IMR-90 (cell line): ENCODE measurements around the gene ERG. TPM values are rescaled to one million over a fixed set of nuclear protein-coding genes. Genes with fewer than 3 reads are reported as not detected.

Experiments used
- ATAC-seq: fragments of 200-7000 bp; cut with Tn5 transposase; 2 replicates; pipeline ENCODE4 v1.9.1; 2020; ENCODE audit warnings: low read depth, mild to moderate bottlenecking, moderate library complexity
- BruUV-seq: library from RNA; stranded (reverse); fragments of 400-500 nt; replicated peaks from 2 replicates; lab custom pipeline; 2021; lab: Mats Ljungman, UMichigan
- CTCF ChIA-PET: fragments of 300-600 bp; formaldehyde crosslinking; extraction: SDS; loops from one replicate; lab custom pipeline; 2021; ENCODE audit warnings: antibody characterized with exemption; lab: Yijun Ruan, JAX
- POLR2A ChIA-PET: fragments of 300-600 bp; sonication (Branson Sonifier 250); formaldehyde crosslinking; loops from one replicate; lab custom pipeline; 2022; ENCODE audit warnings: antibody characterized with exemption; ENCODE audit not compliant: unreplicated experiment; lab: Charles Lee
- DNase-seq: peaks from one replicate; pipeline ENCODE4 v3.0.0; 2013
- H2AFZ ChIP-seq: replicated peaks from 2 replicates; pipeline ENCODE3; 2013; ENCODE audit warnings: low read length, mild to moderate bottlenecking; ENCODE audit not compliant: poor library complexity
- H2AK5ac ChIP-seq: 2 replicates; pipeline ENCODE4 v1.6.1; 2013; ENCODE audit warnings: low read depth, low read length, inconsistent platforms
- H2AK9ac ChIP-seq: replicated peaks from 2 replicates; pipeline ENCODE3; 2013; ENCODE audit warnings: mild to moderate bottlenecking, low read depth, low read length, moderate library complexity; ENCODE audit not compliant: poor library complexity
- H2BK120ac ChIP-seq: 2 replicates; pipeline ENCODE4 v1.6.1; 2013; ENCODE audit warnings: low read depth, low read length, inconsistent platforms
- H2BK15ac ChIP-seq: 3 replicates; pipeline ENCODE4 v1.6.1; 2013; ENCODE audit warnings: low read depth, low read length, inconsistent platforms
- H2BK20ac ChIP-seq: 2 replicates; pipeline ENCODE4 v1.6.1; 2013; ENCODE audit warnings: low read depth, mild to moderate bottlenecking, inconsistent platforms, low read length, moderate library complexity
- H2BK5ac ChIP-seq: 2 replicates; pipeline ENCODE4 v1.6.1; 2013; ENCODE audit warnings: mild to moderate bottlenecking, low read depth, low read length, inconsistent platforms; ENCODE audit not compliant: poor library complexity, severe bottlenecking
- H3K14ac ChIP-seq: replicated peaks from 2 replicates; pipeline ENCODE4 v1.6.1; 2013; ENCODE audit warnings: low read depth, low read length, inconsistent platforms
- H3K18ac ChIP-seq: 2 replicates; pipeline ENCODE4 v1.6.1; 2013; ENCODE audit warnings: low read depth, low read length, control low read depth
- H3K23ac ChIP-seq: 2 replicates; pipeline ENCODE4 v1.6.1; 2013; ENCODE audit warnings: low read depth, low read length, inconsistent platforms
- H3K27ac ChIP-seq: 2 replicates; pipeline ENCODE4 v1.5.1; 2013; ENCODE audit warnings: mild to moderate bottlenecking, control low read depth, low read length; ENCODE audit not compliant: insufficient read depth
- H3K27me3 ChIP-seq: 2 replicates; pipeline ENCODE4 v1.6.1; 2013; ENCODE audit warnings: low read length; ENCODE audit not compliant: control insufficient read depth, insufficient read depth
- H3K36me3 ChIP-seq: 2 replicates; pipeline ENCODE4 v1.6.1; 2013; ENCODE audit warnings: low read length, mixed read lengths; ENCODE audit not compliant: control insufficient read depth, insufficient read depth
- H3K4ac ChIP-seq: 2 replicates; pipeline ENCODE4 v1.6.1; 2013; ENCODE audit warnings: low read depth, low read length, inconsistent platforms
- H3K4me1 ChIP-seq: 2 replicates; pipeline ENCODE4 v1.6.1; 2013; ENCODE audit warnings: low read length, mixed read lengths; ENCODE audit not compliant: control insufficient read depth, insufficient read depth
- H3K4me2 ChIP-seq: 2 replicates; pipeline ENCODE4 v1.6.1; 2013; ENCODE audit warnings: low read depth, mild to moderate bottlenecking, control low read depth, low read length, moderate library complexity
- H3K4me3 ChIP-seq: 2 replicates; pipeline ENCODE4 v1.5.1; 2013; ENCODE audit warnings: low read depth, mild to moderate bottlenecking, control low read depth, low read length, moderate library complexity; ENCODE audit not compliant: insufficient read depth
- H3K56ac ChIP-seq: 2 replicates; pipeline ENCODE4 v1.6.1; 2013; ENCODE audit warnings: low read length, inconsistent platforms; ENCODE audit not compliant: insufficient read depth; ENCODE audit errors: extremely low read depth
- H3K79me1 ChIP-seq, 2 experiments: 2 replicates each; pipeline ENCODE4 v1.6.1; 2013; ENCODE audit warnings: low read length in 2 of 2, inconsistent platforms in 1 of 2, low read depth in 1 of 2
- H3K9ac ChIP-seq: 2 replicates; pipeline ENCODE4 v1.6.1; 2013; ENCODE audit warnings: low read depth, low read length, control low read depth
- H3K9me1 ChIP-seq: 2 replicates; pipeline ENCODE4 v1.6.1; 2013; ENCODE audit warnings: low read length, inconsistent platforms; ENCODE audit not compliant: insufficient read depth
- H3K9me3 ChIP-seq: 2 replicates; pipeline ENCODE4 v1.6.1; 2013; ENCODE audit warnings: low read length; ENCODE audit not compliant: control insufficient read depth, insufficient read depth
- H4K20me1 ChIP-seq: 2 replicates; pipeline ENCODE4 v1.6.1; 2013; ENCODE audit warnings: low read length, inconsistent platforms; ENCODE audit not compliant: insufficient read depth
- H4K5ac ChIP-seq: 2 replicates; pipeline ENCODE4 v1.6.1; 2013; ENCODE audit warnings: mild to moderate bottlenecking, low read depth, low read length, control low read depth
- H4K8ac ChIP-seq, 2 experiments: 2 replicates each; pipeline ENCODE4 v1.6.1; 2013; ENCODE audit warnings: low read depth in 2 of 2, low read length in 2 of 2, control low read depth in 1 of 2, inconsistent platforms in 1 of 2
- H4K91ac ChIP-seq: 2 replicates; pipeline ENCODE4 v1.6.1; 2013; ENCODE audit warnings: low read depth, low read length, inconsistent platforms; ENCODE audit not compliant: insufficient read depth
- BHLHE40 ChIP-seq: fragments of 150-350 bp; IDR thresholded peaks from 2 replicates; pipeline ENCODE4 v1.6.1; 2016; ENCODE audit warnings: mild to moderate bottlenecking, low read depth, low read length
- CEBPB ChIP-seq: IDR thresholded peaks from 2 replicates; pipeline ENCODE4 v1.6.1; 2012; ENCODE audit warnings: low read depth, low read length, improper control_type of control experiment
- ELK1 ChIP-seq: fragments of 150-350 bp; IDR thresholded peaks from 2 replicates; pipeline ENCODE4 v1.6.1; 2016; ENCODE audit warnings: low read depth, mild to moderate bottlenecking, low read length, moderate library complexity, borderline replicate concordance
- FOS ChIP-seq: fragments of 150-350 bp; IDR thresholded peaks from 2 replicates; pipeline ENCODE4 v1.6.1; 2016; ENCODE audit warnings: low read depth, low read length
- MAZ ChIP-seq: IDR thresholded peaks from 2 replicates; pipeline ENCODE4 v1.6.1; 2012; ENCODE audit warnings: low read depth, mild to moderate bottlenecking, low read length, improper control_type of control experiment, moderate library complexity, borderline replicate concordance
- NFE2L2 ChIP-seq: fragments of 150-350 bp; IDR thresholded peaks from 2 replicates; pipeline ENCODE4 v1.6.1; 2016; ENCODE audit warnings: low read depth, mild to moderate bottlenecking, low read length
- RFX5 ChIP-seq: IDR thresholded peaks from 2 replicates; pipeline ENCODE4 v1.8.0; 2012; ENCODE audit warnings: low read depth, mild to moderate bottlenecking, low read length, moderate library complexity
- WGBS, 2 experiments: methylation state at CpG; one replicate each; pipeline versions ENCODE4 v1.1.5 to v1.1.7; 2013; ENCODE audit warnings: missing lambda C conversion rate in 2 of 2; ENCODE audit not compliant: insufficient read length in 1 of 2; ENCODE audit errors: extremely low coverage in 2 of 2; 5-methylcytosine and 5-hydroxymethylcytosine counted together
- dilution Hi-C: fragments of 300-500 bp; cut with HindIII; formaldehyde crosslinking; loops from one replicate; pipeline ENCODE4 v1.14.3; 2018; ENCODE audit warnings: low sequenced_read_pairs; ENCODE audit not compliant: unreplicated experiment
- in situ Hi-C: fragments of 300-500 bp; cut with MboI; formaldehyde crosslinking; loops from 3 replicates; pipeline ENCODE4 v1.14.3; 2019; ENCODE audit warnings: low sequenced_read_pairs, inconsistent platforms, mixed read lengths
- intact Hi-C: fragments of 100-400 bp; cut with micrococcal nuclease; formaldehyde crosslinking; loops from 2 replicates; pipeline ENCODE4 v1.10.0; 2022
- polyA plus RNA-seq, 3 experiments: library from polyadenylated mRNA; depleted of rRNA; stranded (reverse); fragments of >200 nt; gene quantifications; 2 replicates each; pipeline ENCODE4 v1.2.3, GENCODE V29; 2012; ENCODE audit warnings: low replicate concordance in 1 of 3
- total RNA-seq: library from RNA; depleted of rRNA; stranded (reverse); fragments of >200 nt; gene quantifications from 2 replicates; pipeline ENCODE4 v1.2.3, GENCODE V29; 2012
- TF ChIP-seq, protein P1 (sequence below): fragments of 150-350 bp; IDR thresholded peaks from 2 replicates; pipeline ENCODE4 v1.6.1; 2017; ENCODE audit warnings: mild to moderate bottlenecking, antibody characterized with exemption, low read length, low read depth
- TF ChIP-seq, protein P2 (sequence below): conservative IDR thresholded peaks from 2 replicates; pipeline ENCODE4 v1.5.1; 2012; ENCODE audit warnings: mild to moderate bottlenecking, low read depth, low read length, improper control_type of control experiment

ERG gene
- total and polyA plus RNA-seq, 2 of the 4 experiments (the other 2 are of a cell fraction), result not detected

GRCh38 chr21:38454702-38455101, 43.6 kb downstream of the ERG start:
- Histone ChIP-seq H4K91ac (no peak overlapping the region), H3K9ac (no peak overlapping the region), H3K23ac (no peak overlapping the region), H3K4ac (no peak overlapping the region), H3K36me3 (no peaks in the 10 kb centered on the region), H2AFZ (no peak overlapping the region), H4K8ac (no peak overlapping the region), H2BK20ac (no peak overlapping the region), H3K4me3 (no peak overlapping the region), H3K79me1 (no peaks in the 10 kb centered on the region), H2BK5ac (no peak overlapping the region), H3K4me2 (no peak overlapping the region), H3K14ac (no peak overlapping the region), H4K5ac (no peak overlapping the region), H3K18ac (no peak overlapping the region), H3K9me1 (no peaks in the 10 kb centered on the region), H3K27ac (no peak overlapping the region), H2AK9ac (no peak overlapping the region), H3K27me3 (peaks cover 9% of the 10 kb centered on the region), H2BK120ac (no peak overlapping the region), H3K4me1 (no peaks in the 10 kb centered on the region), H4K20me1 (no peaks in the 10 kb centered on the region), H3K56ac (no peak overlapping the region), H2AK5ac (no peak overlapping the region), H2BK15ac (no peak overlapping the region), H3K9me3 (no peaks in the 10 kb centered on the region)
- intact Hi-C loops, result no loop called here
- WGBS, 2 experiments, result no CpG with 5 or more reads among the region's 2 CpGs
- no peak for TF ChIP-seq ELK1
- no peak for TF ChIP-seq MAZ
- no peak for TF ChIP-seq CEBPB
- TF ChIP-seq, protein P1, sequence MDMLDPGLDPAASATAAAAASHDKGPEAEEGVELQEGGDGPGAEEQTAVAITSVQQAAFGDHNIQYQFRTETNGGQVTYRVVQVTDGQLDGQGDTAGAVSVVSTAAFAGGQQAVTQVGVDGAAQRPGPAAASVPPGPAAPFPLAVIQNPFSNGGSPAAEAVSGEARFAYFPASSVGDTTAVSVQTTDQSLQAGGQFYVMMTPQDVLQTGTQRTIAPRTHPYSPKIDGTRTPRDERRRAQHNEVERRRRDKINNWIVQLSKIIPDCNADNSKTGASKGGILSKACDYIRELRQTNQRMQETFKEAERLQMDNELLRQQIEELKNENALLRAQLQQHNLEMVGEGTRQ, result no peak
- no peak for TF ChIP-seq BHLHE40
- TF ChIP-seq, protein P2, sequence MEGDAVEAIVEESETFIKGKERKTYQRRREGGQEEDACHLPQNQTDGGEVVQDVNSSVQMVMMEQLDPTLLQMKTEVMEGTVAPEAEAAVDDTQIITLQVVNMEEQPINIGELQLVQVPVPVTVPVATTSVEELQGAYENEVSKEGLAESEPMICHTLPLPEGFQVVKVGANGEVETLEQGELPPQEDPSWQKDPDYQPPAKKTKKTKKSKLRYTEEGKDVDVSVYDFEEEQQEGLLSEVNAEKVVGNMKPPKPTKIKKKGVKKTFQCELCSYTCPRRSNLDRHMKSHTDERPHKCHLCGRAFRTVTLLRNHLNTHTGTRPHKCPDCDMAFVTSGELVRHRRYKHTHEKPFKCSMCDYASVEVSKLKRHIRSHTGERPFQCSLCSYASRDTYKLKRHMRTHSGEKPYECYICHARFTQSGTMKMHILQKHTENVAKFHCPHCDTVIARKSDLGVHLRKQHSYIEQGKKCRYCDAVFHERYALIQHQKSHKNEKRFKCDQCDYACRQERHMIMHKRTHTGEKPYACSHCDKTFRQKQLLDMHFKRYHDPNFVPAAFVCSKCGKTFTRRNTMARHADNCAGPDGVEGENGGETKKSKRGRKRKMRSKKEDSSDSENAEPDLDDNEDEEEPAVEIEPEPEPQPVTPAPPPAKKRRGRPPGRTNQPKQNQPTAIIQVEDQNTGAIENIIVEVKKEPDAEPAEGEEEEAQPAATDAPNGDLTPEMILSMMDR, result no peak
- no peak for TF ChIP-seq RFX5
- TF ChIP-seq FOS, result no peak
- no peak for TF ChIP-seq NFE2L2
- CTCF ChIA-PET, result no interaction called here
- ATAC-seq (no peak), DNase-seq (no peak)
- BruUV-seq, result no TSS peak
- POLR2A ChIA-PET, result no interaction called here
- in situ Hi-C loops, result no loop called here
- dilution Hi-C loops, result no loop called here
